ENCODE measurements around the gene CAMSAP1. TPM values are rescaled to one million over a fixed set of nuclear protein-coding genes. Genes with fewer than 3 reads are reported as not detected.

Gene CAMSAP1
- total and polyA plus RNA-seq, 2 experiments from 2014 or later: 2.8 to 12.4 TPM

- Histone ChIP-seq H3F3A (ENCODE audit: insufficient read depth) (no peaks in the 10 kb centered on the region), H2AFZ (no peak overlapping the region), H3K9me2 (ENCODE audit: insufficient read depth) (no peaks in the 10 kb centered on the region), H3K79me2 (ENCODE audit: insufficient read depth) (peaks cover 96% of the 10 kb centered on the region), H3K36me3 (ENCODE audit: low read depth) (no peaks in the 10 kb centered on the region), H3K9ac (no peak overlapping the region), H3K9me3 (ENCODE audit: low read depth) (no peaks in the 10 kb centered on the region), H3K4me3 (no peak overlapping the region), H3K27ac (no peak overlapping the region), H4K20me1 (ENCODE audit: insufficient read depth) (peaks cover 5% of the 10 kb centered on the region; the same call in 1 of the 2 replicates), H3K4me1 (ENCODE audit: insufficient read depth) (peaks cover 3% of the 10 kb centered on the region), H3K4me2 (ENCODE audit: unreplicated experiment) (no peak overlapping the region), H3K27me3 (replicated peaks; ENCODE audit: insufficient read depth) (no peaks in the 10 kb centered on the region)
- in situ Hi-C loops (cut with MboI): no loop called here
- 85 to 90% methylated on average over 8 of the region's 8 CpGs for WGBS, 2 experiments (ENCODE audit: low coverage in 1 of 2, low lambda C conversion rate in 2 of 2, missing lambda C conversion rate in 2 of 2)
- TF ChIP-seq EZH2 (IDR thresholded peaks at IDR 0.05; ENCODE audit: insufficient read depth, poor library complexity, severe bottlenecking): no peak
- TF ChIP-seq EZH2phosphoT487 (IDR thresholded peaks at IDR 0.05; ENCODE audit: insufficient read depth, low read depth): no peak
- DNase-seq: no peak
Measured at GRCh38 chr9:135879619-135880018, 27.7 kb downstream of the CAMSAP1 start.

- H3K4me2 ChIP-seq (ENCODE audit: unreplicated experiment): no peak overlapping the region
- DNase-seq: no peak
- 72 to 79% methylated on average over 2 of the region's 2 CpGs for WGBS, 2 experiments (ENCODE audit: low coverage in 1 of 2, low lambda C conversion rate in 2 of 2, missing lambda C conversion rate in 2 of 2)
- no peak overlapping the region for H3K9ac ChIP-seq
- H3K79me2 ChIP-seq (ENCODE audit: insufficient read depth): peaks cover 98% of the 10 kb centered on the region
- H4K20me1 ChIP-seq (ENCODE audit: insufficient read depth): peaks cover 5% of the 10 kb centered on the region; the same call in 1 of the 2 replicates
- H3K27ac ChIP-seq: no peak overlapping the region
- in situ Hi-C loops (cut with MboI): no loop called here
- TF ChIP-seq EZH2phosphoT487 (IDR thresholded peaks at IDR 0.05; ENCODE audit: insufficient read depth, low read depth): no peak
- no peak for TF ChIP-seq EZH2 (IDR thresholded peaks at IDR 0.05; ENCODE audit: insufficient read depth, poor library complexity, severe bottlenecking)
- no peak overlapping the region for H3K4me3 ChIP-seq
- H3K9me2 ChIP-seq (ENCODE audit: insufficient read depth): no peaks in the 10 kb centered on the region
- no peak overlapping the region for H2AFZ ChIP-seq
- no peaks in the 10 kb centered on the region for H3K9me3 ChIP-seq (ENCODE audit: low read depth)
- H3F3A ChIP-seq (ENCODE audit: insufficient read depth): no peaks in the 10 kb centered on the region
- no peaks in the 10 kb centered on the region for H3K36me3 ChIP-seq (ENCODE audit: low read depth)
- no peaks in the 10 kb centered on the region for H3K4me1 ChIP-seq (ENCODE audit: insufficient read depth)
- no peaks in the 10 kb centered on the region for H3K27me3 ChIP-seq (replicated peaks; ENCODE audit: insufficient read depth)
Measured at GRCh38 chr9:135879237-135879601, 28.1 kb downstream of the CAMSAP1 start.

DNA sequence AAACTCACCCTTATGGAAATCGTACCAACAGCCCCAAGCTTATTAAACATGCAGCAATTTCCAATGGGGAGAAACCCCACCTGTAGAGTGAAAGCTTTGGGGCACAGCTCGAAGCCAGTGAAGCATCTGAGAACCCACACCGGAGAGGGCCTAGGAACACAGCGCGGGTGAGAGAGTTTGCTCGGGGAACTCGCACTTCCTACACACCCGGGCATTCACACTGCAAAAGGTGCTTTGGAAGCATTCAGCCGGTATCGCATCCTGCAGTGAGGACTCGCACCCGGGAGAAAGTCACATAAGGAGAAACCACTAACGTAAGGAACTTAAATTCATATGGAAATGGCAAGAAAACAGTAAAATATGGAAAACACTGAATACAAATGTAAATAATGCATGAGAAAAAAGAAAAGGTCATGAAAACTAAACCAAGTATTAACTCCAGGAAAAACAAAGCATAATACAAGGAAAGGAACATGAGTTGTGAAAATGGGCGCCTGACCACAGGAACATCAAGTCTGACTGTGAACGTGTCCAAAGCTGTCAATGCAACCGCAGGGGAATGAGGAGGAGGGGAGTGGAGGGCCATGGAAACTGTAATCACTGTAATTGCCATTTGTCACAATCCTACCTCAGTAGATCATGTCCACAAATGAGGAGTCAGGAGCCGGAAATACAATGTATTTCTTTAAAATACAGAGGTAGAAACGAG, 28.7 kb downstream of the CAMSAP1 start:
- no peak for TF ChIP-seq EZH2 (IDR thresholded peaks at IDR 0.05; ENCODE audit: insufficient read depth, poor library complexity, severe bottlenecking)
- TF ChIP-seq EZH2phosphoT487 (IDR thresholded peaks at IDR 0.05; ENCODE audit: insufficient read depth, low read depth): no peak
- Histone ChIP-seq H3K9me3 (ENCODE audit: low read depth) (no peaks in the 10 kb centered on the region), H3K4me2 (ENCODE audit: unreplicated experiment) (no peak overlapping the region), H3K79me2 (ENCODE audit: insufficient read depth) (peaks cover 98% of the 10 kb centered on the region), H3K27me3 (replicated peaks; ENCODE audit: insufficient read depth) (no peaks in the 10 kb centered on the region), H3K4me1 (ENCODE audit: insufficient read depth) (no peaks in the 10 kb centered on the region), H2AFZ (no peak overlapping the region), H3F3A (ENCODE audit: insufficient read depth) (no peaks in the 10 kb centered on the region), H3K27ac (no peak overlapping the region), H3K4me3 (no peak overlapping the region), H3K36me3 (ENCODE audit: low read depth) (no peaks in the 10 kb centered on the region; the same call in 1 of the 2 replicates), H3K9me2 (ENCODE audit: insufficient read depth) (no peaks in the 10 kb centered on the region), H3K9ac (no peak overlapping the region), H4K20me1 (ENCODE audit: insufficient read depth) (peaks cover 5% of the 10 kb centered on the region)
- in situ Hi-C loops (cut with MboI): no loop called here
- WGBS, 2 experiments (ENCODE audit: low coverage in 1 of 2, low lambda C conversion rate in 2 of 2, missing lambda C conversion rate in 2 of 2): 89% methylated on average over 18 of the region's 18 CpGs
- no peak for DNase-seq

- Histone ChIP-seq H3K9ac (no peak overlapping the region), H3K27ac (no peak overlapping the region), H3K4me2 (ENCODE audit: unreplicated experiment) (no peak overlapping the region), H3F3A (ENCODE audit: insufficient read depth) (no peaks in the 10 kb centered on the region), H3K27me3 (replicated peaks; ENCODE audit: insufficient read depth) (no peaks in the 10 kb centered on the region), H3K4me3 (no peak overlapping the region), H2AFZ (no peak overlapping the region), H3K36me3 (ENCODE audit: low read depth) (no peaks in the 10 kb centered on the region; the same call in 1 of the 2 replicates), H3K4me1 (ENCODE audit: insufficient read depth) (no peaks in the 10 kb centered on the region), H3K9me3 (ENCODE audit: low read depth) (no peaks in the 10 kb centered on the region), H4K20me1 (ENCODE audit: insufficient read depth) (peaks cover 5% of the 10 kb centered on the region), H3K79me2 (ENCODE audit: insufficient read depth) (peaks cover 98% of the 10 kb centered on the region), H3K9me2 (ENCODE audit: insufficient read depth) (no peaks in the 10 kb centered on the region)
- in situ Hi-C loops (cut with MboI): no loop called here
- WGBS, 2 experiments (ENCODE audit: low coverage in 1 of 2, low lambda C conversion rate in 2 of 2, missing lambda C conversion rate in 2 of 2): 87 to 93% methylated on average over 11 of the region's 11 CpGs
- TF ChIP-seq EZH2 (IDR thresholded peaks at IDR 0.05; ENCODE audit: insufficient read depth, poor library complexity, severe bottlenecking) (no peak), EZH2phosphoT487 (IDR thresholded peaks at IDR 0.05; ENCODE audit: insufficient read depth, low read depth) (no peak)
- DNase-seq: no peak
Measured at GRCh38 chr9:135877791-135878527, 29.4 kb downstream of the CAMSAP1 start.

Measured in GM23248 (cell line).